K562 (cell line): ENCODE data around the gene CSE1L. TPM values are rescaled to one million over a fixed set of nuclear protein-coding genes. Genes with fewer than 3 reads are reported as not detected.

Source experiments
- ARNT ChIP-seq, 2 experiments: fragments of 450-650 bp; IDR thresholded peaks; 2 replicates each; pipeline ENCODE4 v1.6.1; 2016; ENCODE audit warnings: mild to moderate bottlenecking in 1 of 2
- CBFA2T2 ChIP-seq: fragments of 450-650 bp; conservative IDR thresholded peaks from 2 replicates; pipeline ENCODE4 v1.6.1; 2017; ENCODE audit warnings: mild to moderate bottlenecking
- CC2D1A ChIP-seq: fragments of 450-650 bp; IDR thresholded peaks from 2 replicates; pipeline ENCODE4 v1.6.1; 2017; ENCODE audit warnings: mild to moderate bottlenecking
- CEBPG ChIP-seq, 3 experiments: fragments of 200-800 bp in 1 of 3; sonication (Bioruptor generic) in 1 of 3; sonication (generic) in 1 of 3; formaldehyde crosslinking in 1 of 3; IDR thresholded peaks in 2 of 3; conservative IDR thresholded peaks in 1 of 3; 2 replicates each; pipeline versions ENCODE4 v1.6.1 to v1.8.0; 2016 to 2022; ENCODE audit warnings: missing compliant biosample characterization in 2 of 3, missing genetic modification characterization in 2 of 3, mild to moderate bottlenecking in 1 of 3, missing genetic modification reagents in 1 of 3
- FOXK1 ChIP-seq: sonication (generic); formaldehyde crosslinking; IDR thresholded peaks from 2 replicates; pipeline ENCODE4 v1.8.0; 2022; ENCODE audit warnings: missing genetic modification reagents, mild to moderate bottlenecking, borderline replicate concordance
- HDAC6 ChIP-seq: IDR thresholded peaks from 2 replicates; pipeline ENCODE4 v1.6.1; 2012; ENCODE audit warnings: low read depth, mild to moderate bottlenecking, control low read depth, inconsistent platforms, low read length, moderate library complexity
- HEY1 ChIP-seq: fragments of 250-450 bp; sonication (Bioruptor Pico); IDR thresholded peaks from 2 replicates; pipeline ENCODE4 v1.5.0; 2020; ENCODE audit warnings: mild to moderate bottlenecking, moderate library complexity, borderline replicate concordance
- HNRNPL ChIP-seq: fragments of 200-400 bp; formaldehyde crosslinking; IDR thresholded peaks from 2 replicates; pipeline ENCODE4 v1.6.1; 2017; ENCODE audit warnings: low read depth, mild to moderate bottlenecking, low read length
- HSF4 ChIP-seq: fragments of 250-450 bp; sonication (Bioruptor Pico); IDR thresholded peaks from 2 replicates; pipeline ENCODE4 v2.1.2; 2022; ENCODE audit warnings: mild to moderate bottlenecking, moderate library complexity, borderline replicate concordance
- JUNB ChIP-seq: fragments of 450-650 bp; formaldehyde crosslinking; conservative IDR thresholded peaks from 2 replicates; pipeline ENCODE4 v1.4.0; 2020; ENCODE audit warnings: mild to moderate bottlenecking
- MCM5 ChIP-seq: fragments of 450-650 bp; IDR thresholded peaks from 2 replicates; pipeline ENCODE4 v1.6.1; 2016; ENCODE audit warnings: low read depth
- MYNN ChIP-seq, 2 experiments: sonication (generic); formaldehyde crosslinking in 1 of 2; IDR thresholded peaks; 2 replicates each; pipeline versions ENCODE4 v1.5.0 to v1.6.1; 2016 to 2020; ENCODE audit warnings: antibody characterized with exemption in 1 of 2, missing genetic modification reagents in 1 of 2
- NFE2L1 ChIP-seq: fragments of 450-650 bp; IDR thresholded peaks from 2 replicates; pipeline ENCODE4 v1.6.1; 2016; ENCODE audit warnings: missing genetic modification characterization, low read depth, mild to moderate bottlenecking, missing compliant biosample characterization, moderate library complexity, borderline replicate concordance
- NFRKB ChIP-seq: fragments of 450-650 bp; IDR thresholded peaks from 2 replicates; pipeline ENCODE4 v1.6.1; 2016; ENCODE audit warnings: low read depth
- RB1 ChIP-seq: fragments of 450-650 bp; IDR thresholded peaks from 2 replicates; pipeline ENCODE4 v1.6.1; 2017; ENCODE audit warnings: low read depth, mild to moderate bottlenecking
- RBM15 ChIP-seq: fragments of 200-400 bp; formaldehyde crosslinking; IDR thresholded peaks from 2 replicates; pipeline ENCODE4 v1.6.1; 2018; ENCODE audit warnings: mild to moderate bottlenecking, low read length, moderate library complexity; ENCODE audit not compliant: insufficient read depth
- SIN3B ChIP-seq: fragments of 450-650 bp; IDR thresholded peaks from 2 replicates; pipeline ENCODE4 v1.6.1; 2017; ENCODE audit warnings: low read depth, mild to moderate bottlenecking, moderate library complexity
- YY1 ChIP-seq, 3 experiments: IDR thresholded peaks; 2 replicates each; pipeline ENCODE4 v1.6.1; 2011; ENCODE audit warnings: low read length in 2 of 3, mild to moderate bottlenecking in 2 of 3, moderate library complexity in 2 of 3, borderline replicate concordance in 1 of 3, control low read depth in 1 of 3, low read depth in 1 of 3; ENCODE audit not compliant: insufficient read depth in 3 of 3, insufficient replicate concordance in 2 of 3, control insufficient read depth in 1 of 3, insufficient read length in 1 of 3; ENCODE audit errors: extremely low read depth in 1 of 3
- ZNF24 ChIP-seq: fragments of 450-650 bp; IDR thresholded peaks from 2 replicates; pipeline ENCODE4 v1.6.1; 2016
- ZNF324 ChIP-seq: fragments of 250-450 bp; sonication (Bioruptor Pico); IDR thresholded peaks from 2 replicates; pipeline ENCODE4 v1.4.0; 2020; ENCODE audit warnings: mild to moderate bottlenecking
- ZNF41 ChIP-seq: fragments of 250-450 bp; sonication (Bioruptor Pico); conservative IDR thresholded peaks from 2 replicates; pipeline ENCODE4 v1.4.0; 2020; ENCODE audit warnings: mild to moderate bottlenecking
- ZNF561 ChIP-seq: fragments of 450-650 bp; formaldehyde crosslinking; conservative IDR thresholded peaks from 2 replicates; pipeline ENCODE4 v1.4.0; 2020; ENCODE audit warnings: mild to moderate bottlenecking, moderate library complexity
- ZNF584 ChIP-seq: fragments of 200-800 bp; sonication (Bioruptor generic); IDR thresholded peaks from 2 replicates; pipeline ENCODE4 v1.6.1; 2016; ENCODE audit warnings: low read depth, mild to moderate bottlenecking, missing genetic modification characterization, missing compliant biosample characterization
- polyA plus RNA-seq, 8 experiments: library from polyadenylated mRNA; depleted of rRNA in 4 of 8; stranded (reverse) in 5 of 8; unstranded in 3 of 8; fragments of >200 nt; fragmentation: Nextera tagmentation in 2 of 8; fragmentation: Illumina TruSeq in 1 of 8; extraction: Ambion mirVana in 2 of 8; extraction: Trizol in 1 of 8; gene quantifications; 2 replicates each; pipeline versions ENCODE4 v1.2.1 to v1.2.3, GENCODE V29; 2011 to 2014; ENCODE audit warnings: inconsistent platforms in 1 of 8, missing spikeins in 1 of 8
- total RNA-seq, 7 experiments: library from RNA; depleted of rRNA in 6 of 7; stranded (reverse); fragments of >200 nt in 6 of 7; fragmentation: Illumina TruSeq in 2 of 7; extraction: Trizol in 2 of 7; gene quantifications; 2 replicates each; pipeline versions ENCODE4 v1.2.1 to v1.2.3, GENCODE V29; 2011 to 2021; ENCODE audit warnings: low replicate concordance in 1 of 7
- TF ChIP-seq, protein P1 (sequence below): fragments of 250-450 bp; sonication (Bioruptor Pico); IDR thresholded peaks from 2 replicates; pipeline ENCODE4 v1.4.0; 2020; ENCODE audit warnings: mild to moderate bottlenecking
- TF ChIP-seq, protein P2 (sequence below): fragments of 450-650 bp; IDR thresholded peaks from 2 replicates; pipeline ENCODE4 v1.6.1; 2016; ENCODE audit warnings: borderline replicate concordance

Gene CSE1L
- total and polyA plus RNA-seq, 9 of the 15 experiments (the other 6 are each of a cell fraction or from before 2014, with no cell fraction given): 138 to 280 (median 209) TPM

DNA sequence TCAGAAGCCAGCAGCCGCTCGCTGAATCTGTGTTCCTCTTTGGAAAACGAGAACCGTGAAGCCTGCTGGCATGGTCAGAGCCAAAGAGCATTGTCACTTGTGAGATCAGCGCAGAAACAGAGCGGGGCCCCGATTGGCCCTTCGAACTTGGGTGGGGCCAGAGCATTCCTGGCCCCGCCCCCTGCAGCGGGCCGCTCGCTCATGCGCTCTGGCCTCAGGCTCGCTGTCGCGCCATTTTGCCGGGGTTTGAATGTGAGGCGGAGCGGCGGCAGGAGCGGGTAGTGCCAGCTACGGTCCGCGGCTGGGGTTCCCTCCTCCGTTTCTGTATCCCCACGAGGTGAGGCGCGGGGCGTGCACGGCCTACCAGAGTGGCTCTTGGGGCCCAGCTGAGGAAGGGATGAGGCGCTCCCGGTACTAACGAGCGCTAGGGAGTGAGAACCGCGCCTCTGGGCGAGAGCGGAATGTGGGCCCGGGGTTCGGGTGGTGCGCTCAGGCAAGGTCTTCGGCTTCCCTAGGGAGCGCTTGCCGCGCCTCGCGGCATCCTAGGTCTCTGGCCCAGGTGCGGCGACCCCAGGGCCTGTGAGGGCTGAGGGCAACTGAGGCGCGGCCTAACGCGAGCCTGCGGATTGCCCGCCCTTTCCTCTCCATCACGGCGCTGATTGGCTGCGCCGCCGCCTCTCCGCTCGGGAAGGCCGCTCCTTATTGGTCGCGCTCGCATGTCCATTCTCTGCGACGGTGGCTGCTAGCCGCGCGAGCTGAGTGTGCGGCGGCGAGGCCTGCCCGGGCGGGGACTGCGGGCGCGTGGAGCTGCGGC lies at the start of gene CSE1L (continued):
- TF ChIP-seq, protein P1, sequence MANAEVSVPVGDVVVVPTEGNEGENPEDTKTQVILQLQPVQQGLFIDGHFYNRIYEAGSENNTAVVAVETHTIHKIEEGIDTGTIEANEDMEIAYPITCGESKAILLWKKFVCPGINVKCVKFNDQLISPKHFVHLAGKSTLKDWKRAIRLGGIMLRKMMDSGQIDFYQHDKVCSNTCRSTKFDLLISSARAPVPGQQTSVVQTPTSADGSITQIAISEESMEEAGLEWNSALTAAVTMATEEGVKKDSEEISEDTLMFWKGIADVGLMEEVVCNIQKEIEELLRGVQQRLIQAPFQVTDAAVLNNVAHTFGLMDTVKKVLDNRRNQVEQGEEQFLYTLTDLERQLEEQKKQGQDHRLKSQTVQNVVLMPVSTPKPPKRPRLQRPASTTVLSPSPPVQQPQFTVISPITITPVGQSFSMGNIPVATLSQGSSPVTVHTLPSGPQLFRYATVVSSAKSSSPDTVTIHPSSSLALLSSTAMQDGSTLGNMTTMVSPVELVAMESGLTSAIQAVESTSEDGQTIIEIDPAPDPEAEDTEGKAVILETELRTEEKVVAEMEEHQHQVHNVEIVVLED: 0 out of 2 replicates have a peak, but pooled peaks have one; percentile 60
- no peak for TF ChIP-seq HEY1 (CRISPR knock-in tag)
- TF ChIP-seq NFRKB: peak; percentile 77
- TF ChIP-seq CC2D1A: no peak
- no peak for TF ChIP-seq ZNF41
- TF ChIP-seq ARNT (IDR thresholded peaks at IDR 0.05): no peak
- TF ChIP-seq ZNF324 (CRISPR knock-in tag): no peak
- TF ChIP-seq RBM15: no peak
- peak; percentile 69 to 94 (median 90) for TF ChIP-seq YY1 (IDR thresholded peaks at IDR 0.05; ENCODE audit: borderline replicate concordance in 1 of 3, control insufficient read depth in 1 of 3, extremely low read depth in 1 of 3, insufficient read depth in 3 of 3, insufficient read length in 1 of 3, insufficient replicate concordance in 2 of 3, low read depth in 1 of 3, low read length in 2 of 3)
- no peak for TF ChIP-seq HDAC6
- TF ChIP-seq ZNF561 (CRISPR knock-in tag): no peak
- TF ChIP-seq HNRNPL: peak; percentile 81; the same call in 1 of the 2 replicates
- TF ChIP-seq MYNN (IDR thresholded peaks at IDR 0.05): 0 out of 2 replicates have a peak, but pooled peaks have one; percentile 24
- TF ChIP-seq MYNN (CRISPR knock-in tag; IDR thresholded peaks at IDR 0.05): no peak
- TF ChIP-seq NFE2L1: no peak
- peak; percentile 51; the same call in 1 of the 2 replicates for TF ChIP-seq SIN3B
- TF ChIP-seq FOXK1 (CRISPR knock-in tag): peak; percentile 88
- TF ChIP-seq, protein P2, sequence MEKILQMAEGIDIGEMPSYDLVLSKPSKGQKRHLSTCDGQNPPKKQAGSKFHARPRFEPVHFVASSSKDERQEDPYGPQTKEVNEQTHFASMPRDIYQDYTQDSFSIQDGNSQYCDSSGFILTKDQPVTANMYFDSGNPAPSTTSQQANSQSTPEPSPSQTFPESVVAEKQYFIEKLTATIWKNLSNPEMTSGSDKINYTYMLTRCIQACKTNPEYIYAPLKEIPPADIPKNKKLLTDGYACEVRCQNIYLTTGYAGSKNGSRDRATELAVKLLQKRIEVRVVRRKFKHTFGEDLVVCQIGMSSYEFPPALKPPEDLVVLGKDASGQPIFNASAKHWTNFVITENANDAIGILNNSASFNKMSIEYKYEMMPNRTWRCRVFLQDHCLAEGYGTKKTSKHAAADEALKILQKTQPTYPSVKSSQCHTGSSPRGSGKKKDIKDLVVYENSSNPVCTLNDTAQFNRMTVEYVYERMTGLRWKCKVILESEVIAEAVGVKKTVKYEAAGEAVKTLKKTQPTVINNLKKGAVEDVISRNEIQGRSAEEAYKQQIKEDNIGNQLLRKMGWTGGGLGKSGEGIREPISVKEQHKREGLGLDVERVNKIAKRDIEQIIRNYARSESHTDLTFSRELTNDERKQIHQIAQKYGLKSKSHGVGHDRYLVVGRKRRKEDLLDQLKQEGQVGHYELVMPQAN: peak; percentile 57; the same call in 1 of the 2 replicates
- peak; percentile 64 for TF ChIP-seq RB1
- TF ChIP-seq CEBPG (CRISPR knock-in tag; IDR thresholded peaks at IDR 0.05): no peak
- TF ChIP-seq CEBPG (tag; conservative IDR thresholded peaks at IDR 0.05 in 1 of 2, IDR thresholded peaks at IDR 0.05 in 1 of 2): no peak
- TF ChIP-seq ZNF584 (CRISPR knock-in tag): no peak
- TF ChIP-seq JUNB (CRISPR knock-in tag): no peak
- TF ChIP-seq ZNF24: no peak
- no peak for TF ChIP-seq HSF4 (CRISPR knock-in tag)
- TF ChIP-seq MCM5: no peak
- no peak for TF ChIP-seq CBFA2T2
